ENCODE data around the gene PSMD4.
"Not testable (repeated sequence)": the region's sequence is repeated elsewhere in the genome, so short reads cannot be mapped to it uniquely, and the experiment has no call there.

The PSMD4 gene

GRCh38 chr1:151267760-151268159 lies 13.2 kb downstream of the PSMD4 start:
- DNase-seq (ENCODE audit: low read depth in 1 of 2, low spot score in 1 of 2) = no peak

DNA sequence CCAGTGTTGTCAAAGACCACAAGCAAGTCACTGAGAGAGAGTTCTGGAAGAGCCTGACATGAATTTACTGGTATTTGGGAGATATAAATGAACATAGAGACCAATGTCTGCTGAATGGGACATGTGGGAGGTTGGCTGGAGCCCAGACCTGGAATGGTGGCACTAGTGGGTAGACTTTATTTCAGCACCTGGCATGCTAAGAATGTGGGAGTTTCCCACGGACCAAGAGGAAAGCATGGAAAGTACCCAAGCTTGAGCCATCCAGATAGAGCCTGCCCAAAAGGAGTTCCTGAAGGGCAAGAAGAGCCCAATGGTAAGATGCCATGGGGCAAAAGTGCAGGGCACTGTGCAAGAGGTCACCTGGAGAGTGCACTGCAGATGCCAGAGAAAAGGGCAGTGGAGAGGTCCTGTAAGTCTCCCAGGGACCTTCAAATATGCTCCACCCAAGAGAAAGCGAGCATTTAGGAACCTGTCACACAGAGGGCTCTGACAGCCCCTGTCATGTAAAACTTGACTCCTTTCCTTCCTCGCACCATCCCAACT lies 19.5 kb downstream of the PSMD4 start:
- no peak for DNase-seq (ENCODE audit: low read depth in 1 of 2, low spot score in 1 of 2)

DNA sequence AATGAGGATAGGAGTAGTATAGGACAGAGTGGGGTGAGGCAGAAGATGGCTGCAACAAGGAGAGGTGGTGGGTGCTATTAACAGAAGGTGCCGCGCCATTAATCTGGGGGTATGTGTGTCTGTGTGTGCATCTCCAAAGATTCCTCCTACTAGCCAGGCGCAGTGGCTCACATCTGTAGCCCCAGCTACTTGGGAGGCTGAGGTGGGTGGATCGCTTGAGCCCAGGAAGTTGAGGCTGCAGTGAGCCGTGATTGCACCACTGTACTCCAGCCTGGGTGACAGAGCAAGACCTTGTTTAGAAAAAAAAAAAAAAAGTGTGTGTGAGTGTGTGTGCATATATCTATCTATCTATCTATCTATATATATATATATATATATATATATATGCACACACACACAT lies 20.8 kb downstream of the PSMD4 start:
- not testable (repeated sequence) for DNase-seq (ENCODE audit: low read depth in 1 of 2, low spot score in 1 of 2)

DNA sequence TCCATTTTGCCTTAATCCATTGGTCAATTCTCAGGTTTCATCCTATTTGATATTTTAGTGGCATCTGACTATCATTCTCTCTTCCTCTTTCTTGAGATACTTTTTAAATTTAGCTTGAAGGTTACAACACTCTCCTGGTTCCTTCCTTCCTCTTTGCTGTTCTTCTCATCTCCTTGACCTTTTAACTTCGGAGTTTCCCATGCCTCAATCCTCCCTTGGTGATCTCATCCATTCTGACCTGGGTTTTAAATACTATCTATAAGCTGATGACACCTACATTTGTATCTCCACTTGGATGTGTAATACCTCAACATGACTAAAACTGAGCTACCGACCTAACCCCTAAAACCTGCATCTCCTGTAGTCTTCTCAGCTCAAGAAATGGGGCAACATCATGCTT lies 22.7 kb downstream of the PSMD4 start:
- no peak for DNase-seq (ENCODE audit: low read depth in 1 of 2, low spot score in 1 of 2)

GRCh38 chr1:151281225-151281968 lies 26.9 kb downstream of the PSMD4 start:
- DNase-seq (ENCODE audit: low read depth in 1 of 2, low spot score in 1 of 2) = peak; percentile 96 to 97

GRCh38 chr1:151281969-151282882 lies 27.7 kb downstream of the PSMD4 start, which contains the start of gene ZNF687:
ZNF687 (plus strand) TSS chr1:151282299; CDS start chr1:151286292, 3,993 bp downstream.
- peak; percentile 89 to 98 for DNase-seq (ENCODE audit: low read depth in 1 of 2, low spot score in 1 of 2)

- no peak for DNase-seq (ENCODE audit: low read depth in 1 of 2, low spot score in 1 of 2)
Observed at GRCh38 chr1:151282883-151283725, 28.6 kb downstream of the PSMD4 start.

- no peak for DNase-seq (ENCODE audit: low read depth in 1 of 2, low spot score in 1 of 2)
Observed at GRCh38 chr1:151284013-151284577, 29.6 kb downstream of the PSMD4 start.

DNA sequence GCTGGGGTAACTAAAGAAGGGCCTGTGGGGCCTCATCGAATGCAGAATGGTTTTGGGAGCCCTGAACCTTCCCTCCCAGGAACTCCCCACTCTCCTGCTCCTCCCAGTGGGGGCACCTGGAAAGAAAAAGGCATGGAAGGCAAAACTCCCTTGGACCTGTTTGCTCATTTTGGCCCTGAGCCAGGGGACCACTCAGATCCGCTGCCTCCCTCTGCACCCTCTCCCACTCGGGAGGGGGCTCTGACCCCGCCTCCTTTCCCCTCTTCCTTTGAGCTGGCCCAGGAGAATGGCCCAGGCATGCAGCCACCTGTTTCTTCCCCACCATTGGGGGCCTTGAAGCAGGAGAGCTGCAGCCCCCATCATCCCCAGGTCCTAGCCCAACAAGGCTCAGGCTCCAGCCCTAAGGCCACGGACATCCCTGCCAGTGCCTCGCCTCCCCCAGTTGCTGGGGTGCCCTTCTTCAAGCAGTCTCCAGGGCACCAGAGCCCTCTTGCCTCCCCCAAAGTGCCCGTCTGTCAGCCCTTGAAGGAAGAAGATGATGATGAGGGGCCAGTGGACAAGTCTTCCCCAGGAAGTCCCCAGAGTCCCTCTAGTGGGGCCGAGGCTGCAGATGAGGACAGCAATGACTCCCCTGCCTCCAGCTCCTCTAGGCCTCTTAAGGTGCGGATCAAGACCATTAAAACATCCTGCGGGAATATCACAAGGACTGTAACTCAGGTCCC lies 32.2 kb downstream of the PSMD4 start:
- no peak for DNase-seq (ENCODE audit: low read depth in 1 of 2, low spot score in 1 of 2)

- no peak for DNase-seq (ENCODE audit: low read depth in 1 of 2, low spot score in 1 of 2)
Observed at GRCh38 chr1:151287341-151287699, 32.8 kb downstream of the PSMD4 start.

DNA sequence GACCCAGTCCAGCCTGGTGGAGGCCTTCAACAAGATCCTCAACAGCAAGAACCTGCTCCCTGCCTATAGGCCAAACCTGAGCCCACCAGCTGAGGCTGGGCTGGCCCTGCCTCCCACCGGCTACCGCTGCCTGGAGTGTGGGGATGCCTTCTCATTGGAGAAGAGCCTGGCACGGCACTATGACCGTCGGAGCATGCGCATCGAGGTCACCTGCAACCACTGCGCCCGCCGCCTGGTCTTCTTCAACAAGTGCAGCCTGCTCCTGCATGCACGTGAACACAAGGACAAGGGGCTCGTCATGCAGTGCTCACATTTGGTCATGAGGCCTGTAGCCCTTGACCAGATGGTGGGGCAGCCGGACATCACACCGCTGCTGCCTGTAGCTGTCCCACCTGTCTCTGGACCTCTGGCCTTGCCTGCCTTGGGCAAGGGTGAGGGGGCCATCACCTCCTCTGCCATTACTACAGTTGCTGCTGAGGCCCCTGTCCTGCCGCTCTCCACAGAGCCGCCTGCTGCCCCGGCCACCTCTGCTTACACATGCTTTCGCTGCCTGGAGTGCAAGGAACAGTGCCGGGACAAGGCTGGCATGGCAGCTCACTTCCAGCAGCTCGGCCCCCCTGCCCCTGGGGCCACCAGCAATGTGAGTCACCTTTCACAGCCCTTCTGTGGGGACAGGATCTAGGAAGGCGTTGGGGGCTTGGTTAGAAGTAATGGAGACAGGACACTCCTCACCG lies 33.4 kb downstream of the PSMD4 start:
- no peak for DNase-seq (ENCODE audit: low read depth in 1 of 2, low spot score in 1 of 2)

DNA sequence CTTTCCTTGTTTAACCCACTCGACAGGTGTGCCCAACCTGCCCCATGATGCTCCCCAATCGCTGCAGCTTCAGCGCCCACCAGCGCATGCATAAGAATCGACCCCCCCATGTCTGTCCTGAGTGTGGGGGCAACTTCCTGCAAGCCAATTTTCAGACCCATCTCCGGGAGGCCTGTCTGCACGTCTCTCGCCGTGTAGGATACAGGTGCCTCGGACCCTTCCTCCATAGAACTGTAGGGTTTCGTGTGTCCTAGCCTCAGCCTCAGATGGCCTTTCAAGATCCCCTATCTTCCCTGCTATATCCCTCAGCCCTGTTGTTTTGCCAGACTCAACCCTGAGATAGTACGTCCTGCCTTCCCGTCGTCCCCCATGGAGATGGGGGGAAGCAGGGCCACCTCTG lies 34.0 kb downstream of the PSMD4 start:
- no peak for DNase-seq (ENCODE audit: low read depth in 1 of 2, low spot score in 1 of 2)

- DNase-seq (ENCODE audit: low read depth in 1 of 2, low spot score in 1 of 2) = no peak
Observed at GRCh38 chr1:151289080-151289935, 34.8 kb downstream of the PSMD4 start.

- no peak for DNase-seq (ENCODE audit: low read depth in 1 of 2, low spot score in 1 of 2)
Observed at GRCh38 chr1:151289991-151290708, 35.6 kb downstream of the PSMD4 start.

DNA sequence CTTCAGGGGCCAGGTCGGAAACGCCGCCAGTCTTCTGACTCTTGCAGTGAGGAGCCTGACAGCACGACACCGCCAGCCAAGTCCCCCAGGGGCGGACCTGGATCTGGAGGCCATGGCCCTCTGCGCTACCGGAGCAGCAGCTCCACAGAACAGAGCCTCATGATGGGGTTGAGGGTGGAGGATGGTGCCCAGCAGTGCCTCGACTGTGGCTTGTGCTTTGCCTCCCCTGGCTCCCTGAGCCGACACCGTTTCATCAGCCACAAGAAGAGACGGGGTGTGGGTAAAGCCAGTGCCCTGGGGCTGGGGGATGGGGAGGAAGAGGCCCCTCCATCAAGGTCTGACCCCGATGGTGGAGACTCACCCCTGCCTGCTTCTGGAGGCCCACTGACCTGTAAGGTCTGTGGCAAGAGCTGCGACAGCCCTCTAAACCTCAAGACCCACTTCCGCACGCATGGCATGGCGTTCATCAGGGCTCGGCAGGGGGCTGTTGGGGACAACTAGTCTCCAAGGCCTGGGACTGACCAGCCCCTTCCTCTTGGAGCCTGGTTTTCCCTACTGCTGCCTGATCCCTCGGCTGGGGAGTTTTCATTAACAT lies 36.3 kb downstream of the PSMD4 start:
- DNase-seq (ENCODE audit: low read depth in 1 of 2, low spot score in 1 of 2) = no peak

DNA sequence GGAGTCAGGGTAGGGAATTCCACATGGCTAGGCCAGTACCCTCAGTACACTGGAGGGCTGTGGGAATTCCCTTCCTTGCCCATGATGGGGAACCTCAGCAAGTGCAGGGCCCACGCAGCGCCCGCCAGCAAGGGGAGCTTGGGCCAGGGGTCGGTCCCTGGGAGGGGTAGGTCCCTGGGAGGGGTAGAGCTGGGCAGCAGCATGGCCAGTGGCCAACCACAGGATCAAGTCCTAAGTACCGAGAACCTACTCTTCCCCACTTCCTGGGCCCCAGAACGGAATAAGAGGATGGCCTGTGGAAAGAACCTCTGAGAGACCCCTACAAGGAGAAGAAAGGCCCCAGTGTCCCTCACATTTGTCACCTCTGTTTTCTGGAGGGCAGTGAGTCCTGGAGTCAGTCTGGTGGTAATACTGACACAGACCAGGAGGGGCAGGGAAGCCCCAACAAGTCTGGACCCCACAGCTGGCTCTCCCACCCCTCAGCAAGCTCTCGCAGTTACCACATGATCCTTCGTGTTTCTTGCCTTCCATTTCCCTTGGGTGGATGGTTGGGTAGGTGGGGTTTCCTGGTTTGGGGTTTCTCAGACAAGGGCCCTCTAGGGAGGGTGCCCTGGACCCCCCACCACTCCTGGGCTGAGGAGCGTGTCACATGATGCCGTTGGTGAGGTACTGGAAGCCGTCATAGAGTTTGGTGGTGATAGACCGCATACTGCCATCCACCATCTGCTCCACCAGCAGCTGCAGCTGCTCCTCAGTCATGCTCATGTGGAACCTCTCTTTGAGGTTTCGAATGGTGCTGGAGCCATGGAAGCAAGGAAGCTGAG lies 37.9 kb downstream of the PSMD4 start:
- no peak for DNase-seq (ENCODE audit: low read depth in 1 of 2, low spot score in 1 of 2)

DNA sequence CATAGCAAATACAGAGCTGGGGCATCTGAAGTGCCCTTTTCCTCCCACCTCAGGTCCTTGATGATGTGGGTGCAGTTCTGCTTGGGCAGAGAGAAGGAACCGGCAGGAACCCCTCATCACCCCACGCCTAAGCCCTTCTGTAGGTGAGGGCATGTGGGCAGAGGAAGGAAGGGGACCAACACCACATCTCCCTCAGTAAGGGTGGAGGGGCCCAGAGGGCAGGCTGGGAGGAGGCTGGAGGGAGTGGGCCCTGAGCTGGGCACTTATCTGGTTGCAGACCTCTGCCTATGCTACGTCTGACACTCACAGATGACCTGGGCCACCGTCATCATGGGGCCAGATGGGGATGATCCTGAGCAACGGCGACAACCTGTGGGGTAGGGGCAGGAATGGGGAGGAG lies 38.6 kb downstream of the PSMD4 start:
- no peak for DNase-seq (ENCODE audit: low read depth in 1 of 2, low spot score in 1 of 2)
